SHP77 treated with DMSO at 0.1 percent for 48 hours (cell line): ENCODE measurements around the gene SIRT2.

Experiments
- DNase-seq: peaks from one replicate; lab custom pipeline; 2025; lab: John Stamatoyannopoulos, UW

Gene SIRT2

DNA sequence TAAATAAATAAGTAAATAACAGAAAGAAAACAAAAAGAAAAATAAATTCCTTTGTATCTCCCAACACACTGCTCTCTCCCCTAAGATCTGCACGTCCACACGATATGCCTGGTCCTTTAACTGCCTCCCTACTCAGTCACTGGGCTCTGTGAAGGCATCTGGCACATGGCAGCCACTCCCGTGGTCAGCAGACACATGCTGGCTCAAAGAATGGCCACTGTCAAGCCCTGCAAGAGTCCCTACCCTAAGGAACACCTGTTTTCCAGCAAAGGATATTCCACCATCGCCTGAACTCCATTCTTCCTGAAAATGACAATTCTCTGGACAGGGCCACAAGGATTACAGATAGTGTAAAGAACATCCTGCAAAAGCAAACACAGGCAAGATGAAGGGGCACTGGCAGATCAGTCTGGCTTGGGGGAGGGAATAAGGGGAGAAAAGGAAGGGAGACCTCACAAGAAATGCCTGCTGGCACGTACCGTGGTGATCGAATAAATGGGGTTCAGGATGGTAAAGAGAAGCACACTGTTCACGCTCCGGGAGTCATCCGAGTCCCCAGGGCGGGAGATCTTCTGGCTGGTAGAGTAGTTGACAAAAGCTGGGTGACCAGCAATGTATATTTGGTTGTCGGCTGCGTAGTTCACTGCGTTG, 53.9 kb downstream of the SIRT2 start:
- DNase-seq: no peak

DNA sequence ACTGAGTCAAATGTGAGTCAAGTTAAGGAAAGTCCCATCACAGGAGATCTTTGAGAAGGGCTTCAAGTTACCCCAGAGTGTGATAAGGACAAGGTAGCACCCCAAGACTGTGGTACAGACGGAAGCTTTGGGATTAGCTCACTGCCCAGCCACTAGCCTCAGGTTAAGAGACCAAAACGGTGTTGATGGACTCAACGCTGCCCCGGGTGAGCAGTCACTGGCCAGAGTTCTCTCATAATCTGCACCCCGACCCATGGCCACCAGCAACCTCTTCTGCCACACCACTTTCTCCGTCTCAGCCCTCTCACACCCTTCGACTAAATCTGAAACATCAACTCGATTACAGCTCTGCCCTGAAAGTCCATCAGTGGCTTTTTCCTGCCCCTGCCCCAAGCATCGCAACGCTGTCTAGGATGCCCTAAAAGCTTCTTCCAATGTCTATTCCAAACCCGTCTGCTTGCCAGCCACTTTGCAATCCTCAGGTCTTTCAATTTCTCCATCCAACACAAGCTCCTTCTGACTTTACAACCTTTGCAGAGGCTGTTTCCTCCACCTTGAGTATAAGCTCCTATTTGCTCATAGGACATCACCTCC, 55.2 kb downstream of the SIRT2 start:
- DNase-seq: no peak

DNA sequence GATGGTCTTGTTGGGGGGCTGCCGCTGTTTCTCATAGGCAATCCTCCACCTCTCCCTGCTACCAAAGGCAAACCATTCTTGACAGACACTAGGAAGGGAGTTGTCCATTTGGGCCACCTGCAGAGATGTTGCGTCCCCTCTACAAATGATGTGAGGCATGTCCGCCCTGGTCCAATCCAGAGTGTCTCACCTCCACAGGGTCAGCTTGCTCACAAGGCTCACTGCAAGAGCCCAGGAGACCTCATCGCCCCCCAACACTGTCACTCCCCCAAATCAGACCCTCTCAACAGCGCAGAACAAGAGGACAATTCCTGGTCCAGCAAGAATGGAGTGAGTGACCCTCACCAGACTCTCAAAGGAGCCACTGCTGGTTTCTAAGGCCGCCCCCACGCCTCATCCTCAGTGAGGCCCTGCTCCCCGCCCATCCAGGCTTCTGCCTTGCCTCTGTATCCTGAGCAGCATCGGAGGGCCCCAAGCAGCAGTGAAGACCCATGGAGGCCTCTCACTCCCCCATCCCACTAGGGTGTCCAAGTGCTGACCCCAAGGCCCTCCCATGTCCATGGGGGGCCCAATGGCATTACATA, 56.2 kb downstream of the SIRT2 start:
- no peak for DNase-seq

DNA sequence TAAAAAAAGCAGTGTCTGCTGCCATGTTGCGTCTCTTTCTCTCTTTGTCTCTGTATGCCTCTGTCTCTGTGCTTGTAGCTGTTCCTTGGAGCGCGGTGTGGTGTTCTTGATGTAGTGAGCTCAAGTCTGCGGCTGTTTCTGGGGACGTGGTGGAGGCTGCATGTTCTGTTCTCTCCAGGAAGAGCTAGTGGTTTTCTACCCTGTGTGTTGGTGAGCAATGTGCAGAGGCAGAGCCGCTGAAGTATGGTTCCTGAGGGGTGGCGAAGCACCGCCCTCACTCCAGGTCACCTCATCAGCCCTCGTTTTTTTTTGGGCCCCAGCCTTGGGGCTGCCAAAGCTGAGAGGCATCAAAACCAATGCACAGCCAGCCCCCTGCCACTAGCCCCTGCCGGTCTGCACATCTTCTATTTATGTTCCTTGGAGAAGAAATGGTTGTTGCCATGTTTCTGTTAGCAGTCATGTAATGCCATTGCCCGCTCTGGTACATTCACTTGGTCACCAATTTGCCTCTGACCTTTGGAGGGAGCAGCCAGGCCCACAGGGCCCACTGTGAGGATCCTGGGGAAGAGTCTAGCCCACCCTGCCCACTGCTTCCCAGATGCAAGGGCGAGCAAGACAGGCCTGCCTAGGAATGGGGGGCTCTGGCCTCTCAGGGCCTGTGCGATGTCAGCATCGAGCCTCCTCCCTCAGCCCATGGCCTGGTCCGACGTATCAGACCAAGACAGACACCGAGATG, 56.8 kb downstream of the SIRT2 start:
- no peak for DNase-seq

DNA sequence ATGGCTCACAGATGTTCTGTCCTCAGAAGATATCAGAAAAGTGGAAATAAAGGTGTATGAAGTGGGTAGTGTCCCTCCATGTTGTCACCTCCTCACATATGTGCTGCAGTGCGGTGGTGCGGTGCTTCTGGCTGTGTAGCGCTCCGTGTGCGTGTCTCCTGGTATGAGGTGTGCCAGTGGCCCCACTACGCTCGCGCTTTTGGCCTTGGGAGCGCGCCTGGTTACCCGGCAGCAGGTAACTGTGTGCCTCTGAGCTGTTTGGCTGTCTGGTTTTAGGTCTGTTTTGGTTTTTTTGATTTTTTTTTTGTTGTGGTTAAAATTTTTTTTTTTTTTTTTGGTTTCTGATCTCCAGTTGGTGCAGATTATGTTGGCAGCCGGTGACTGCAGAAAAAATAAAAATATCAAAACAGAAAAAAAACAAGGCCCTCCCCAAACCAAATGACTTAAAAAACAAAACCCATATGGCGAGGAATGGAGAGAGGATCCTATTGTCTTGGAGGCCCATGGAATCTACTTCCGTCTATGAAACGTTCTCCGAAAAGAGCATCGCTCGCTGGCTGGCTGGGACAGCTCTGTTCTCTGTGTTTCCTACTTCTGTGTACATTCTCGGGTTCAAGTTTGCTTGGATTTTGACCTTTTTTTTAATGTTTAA, 57.5 kb downstream of the SIRT2 start:
- no peak for DNase-seq

DNA sequence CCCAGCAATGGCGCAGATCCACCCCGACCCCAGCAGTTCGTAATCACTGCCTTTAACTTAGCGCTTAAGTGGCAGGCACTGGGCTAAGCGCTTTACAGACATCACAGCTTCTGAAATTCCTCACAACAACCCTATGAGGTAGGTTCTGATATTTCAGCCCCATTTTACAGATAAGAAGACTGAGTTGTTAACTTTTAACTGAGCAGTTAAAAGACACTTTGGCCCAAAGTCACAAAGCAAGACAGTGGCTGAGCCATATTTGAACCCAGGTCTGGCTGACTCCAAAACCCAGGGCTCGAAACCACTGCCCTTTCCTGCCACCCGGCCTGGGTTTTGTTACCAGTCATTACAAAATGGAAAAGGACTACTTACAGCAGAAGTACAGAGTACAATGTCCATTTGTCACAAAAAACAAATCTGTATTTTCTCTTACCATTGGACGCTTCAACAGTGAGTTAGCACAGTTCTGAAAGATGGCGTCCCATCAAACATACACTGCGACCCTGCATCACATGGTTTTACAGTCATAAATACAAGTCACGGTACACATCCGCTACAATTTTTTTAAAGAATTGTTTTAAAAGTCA, 58.1 kb downstream of the SIRT2 start:
- no peak for DNase-seq

DNA sequence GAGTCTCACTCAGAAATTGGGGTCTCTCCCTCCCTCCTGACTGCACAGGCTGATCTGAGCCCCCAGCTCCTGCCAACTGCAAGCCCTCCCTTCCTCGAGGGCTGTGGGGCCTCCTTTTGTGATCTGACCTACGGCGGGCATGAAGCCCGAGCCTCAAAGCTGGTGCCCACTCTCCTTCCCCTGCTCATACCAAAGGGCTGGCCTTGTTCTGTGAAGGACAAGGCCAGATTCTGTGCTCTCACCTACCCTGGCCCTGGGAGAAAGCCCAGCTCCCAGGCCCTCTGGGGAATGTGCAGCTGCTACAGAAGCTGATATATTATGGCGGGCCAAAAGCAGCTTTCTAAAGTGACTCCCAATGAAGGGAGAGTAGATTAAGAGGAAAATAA, 58.8 kb downstream of the SIRT2 start:
- no peak for DNase-seq

DNA sequence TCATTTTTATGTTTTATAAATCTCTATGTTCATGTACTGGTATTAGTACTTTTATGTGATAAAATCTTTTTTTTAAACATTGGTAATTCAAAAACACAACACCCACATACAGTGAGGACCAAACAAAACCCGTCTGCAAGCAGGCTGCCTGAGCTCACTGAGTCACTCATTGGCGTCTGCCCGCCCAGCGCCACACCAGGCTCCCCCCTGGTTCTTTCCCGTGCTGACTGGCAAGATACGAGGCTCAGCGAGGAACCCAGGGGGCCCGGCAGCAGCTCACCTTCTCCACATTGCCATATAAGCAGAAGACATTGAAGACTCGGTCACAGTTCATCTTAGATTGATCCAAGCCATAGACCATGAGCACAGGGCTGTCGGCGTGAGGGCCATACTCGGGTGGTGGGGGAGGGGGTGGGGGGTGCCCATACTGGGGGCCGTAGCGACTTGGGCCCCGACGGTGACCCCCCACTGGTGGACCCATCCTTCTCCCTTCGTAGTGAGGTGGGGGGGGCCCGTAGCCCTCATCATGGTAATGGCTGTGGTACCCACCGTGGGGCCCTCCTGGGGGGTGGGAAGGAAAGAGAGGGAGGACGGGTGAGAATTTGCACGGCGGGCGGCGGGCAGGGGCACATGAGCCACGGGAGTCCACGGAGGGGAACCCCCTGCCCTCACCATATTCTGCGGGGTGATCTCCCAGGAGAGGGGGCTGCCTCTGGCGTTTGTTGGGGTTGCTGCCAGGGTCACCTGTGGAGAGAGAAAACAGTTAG, 59.4 kb downstream of the SIRT2 start:
- DNase-seq: no peak

DNA sequence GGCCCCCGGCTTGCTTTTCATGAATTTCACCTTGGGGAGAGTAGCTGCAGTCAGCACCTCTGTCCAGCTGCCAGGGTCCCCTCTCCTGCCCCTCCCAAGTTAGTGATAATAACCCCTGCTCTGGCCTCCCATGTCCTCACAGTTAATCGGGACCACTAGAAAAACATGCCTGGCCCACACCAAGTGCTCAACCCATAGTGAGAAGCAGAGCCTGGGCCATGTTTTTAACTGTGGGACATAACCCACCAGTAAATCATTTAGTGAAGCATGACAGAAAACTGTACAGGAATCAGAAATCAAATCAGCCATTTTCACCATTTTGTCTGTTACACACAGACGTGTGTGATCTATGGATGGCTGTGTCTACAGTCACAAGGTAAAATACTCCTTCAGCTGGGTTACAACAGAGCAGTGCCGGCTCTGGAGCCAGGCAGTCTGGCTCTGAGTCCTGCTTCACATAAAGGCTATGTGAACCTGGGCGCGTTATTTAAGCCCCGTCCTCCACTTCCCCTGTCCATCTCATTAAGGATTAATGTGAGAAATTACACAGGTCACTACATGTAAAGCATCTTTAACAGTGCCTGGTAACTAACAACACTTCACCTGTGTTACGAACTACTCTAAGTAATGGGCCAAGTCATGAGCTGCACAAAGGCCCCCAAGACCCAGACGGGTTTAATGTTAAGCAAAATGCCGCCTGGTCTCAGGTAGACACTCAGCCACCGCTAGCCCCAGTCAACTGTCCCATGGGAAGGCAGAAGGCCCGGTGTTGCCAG, 60.2 kb downstream of the SIRT2 start:
- no peak for DNase-seq

DNA sequence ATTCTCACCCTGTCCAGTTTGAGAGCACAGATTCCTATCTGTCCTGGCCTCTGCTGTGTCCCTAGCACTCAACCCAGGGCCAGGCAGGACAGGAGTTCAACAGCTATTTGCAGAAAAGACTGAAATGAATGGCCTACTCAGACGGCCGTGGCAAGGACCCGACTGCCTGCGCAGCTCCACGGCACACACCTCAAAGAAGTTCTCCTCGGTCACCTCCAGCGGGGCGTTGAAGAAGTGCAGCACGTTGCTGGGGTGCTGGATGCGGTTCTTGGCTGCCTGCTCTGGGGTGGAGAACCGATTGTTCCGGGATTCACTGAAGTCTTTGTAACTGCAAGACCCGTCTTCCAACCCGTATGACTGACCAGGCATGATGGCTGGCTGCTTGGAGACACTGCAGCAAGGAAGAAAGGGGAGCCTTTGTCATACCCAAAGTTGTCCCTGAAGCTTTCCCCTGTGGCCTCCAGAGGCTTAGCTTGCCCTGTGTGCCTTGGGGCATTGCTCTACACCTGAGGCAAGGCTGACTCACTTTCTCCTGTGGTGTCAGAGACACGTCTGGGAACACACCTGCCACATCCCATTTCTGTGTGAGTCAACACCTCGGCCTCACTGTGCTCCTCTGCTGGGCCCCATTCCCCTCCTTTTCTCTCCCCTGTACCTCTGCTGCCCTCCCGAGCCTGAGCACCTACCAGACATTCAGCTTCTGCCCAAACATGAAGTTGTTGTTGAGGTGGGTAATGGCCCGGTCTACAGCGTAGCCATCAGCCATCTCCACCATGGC, 61.0 kb downstream of the SIRT2 start:
- DNase-seq: no peak

DNA sequence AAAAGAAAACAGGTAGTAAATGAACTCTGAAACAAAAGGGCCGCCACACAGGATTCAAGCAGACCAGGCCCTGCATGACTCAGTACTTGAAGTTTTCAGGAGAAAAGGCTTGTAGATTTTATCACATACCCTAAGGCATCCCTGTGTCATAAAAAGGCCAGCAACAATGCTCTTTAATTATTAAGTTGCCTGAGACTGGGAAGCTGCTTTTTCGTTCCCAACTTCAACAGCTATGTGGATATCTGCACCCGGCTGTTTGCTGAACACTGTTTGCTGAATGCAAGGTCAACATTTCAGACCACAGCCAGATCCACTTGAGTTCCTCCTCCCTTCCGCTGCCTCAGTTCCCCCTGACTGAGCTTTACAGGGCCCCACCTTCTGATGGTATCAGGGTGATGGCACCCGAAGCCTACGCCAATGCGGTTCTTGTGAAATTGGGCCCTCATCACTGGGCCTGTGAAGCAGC, 61.7 kb downstream of the SIRT2 start:
- DNase-seq: no peak

DNA sequence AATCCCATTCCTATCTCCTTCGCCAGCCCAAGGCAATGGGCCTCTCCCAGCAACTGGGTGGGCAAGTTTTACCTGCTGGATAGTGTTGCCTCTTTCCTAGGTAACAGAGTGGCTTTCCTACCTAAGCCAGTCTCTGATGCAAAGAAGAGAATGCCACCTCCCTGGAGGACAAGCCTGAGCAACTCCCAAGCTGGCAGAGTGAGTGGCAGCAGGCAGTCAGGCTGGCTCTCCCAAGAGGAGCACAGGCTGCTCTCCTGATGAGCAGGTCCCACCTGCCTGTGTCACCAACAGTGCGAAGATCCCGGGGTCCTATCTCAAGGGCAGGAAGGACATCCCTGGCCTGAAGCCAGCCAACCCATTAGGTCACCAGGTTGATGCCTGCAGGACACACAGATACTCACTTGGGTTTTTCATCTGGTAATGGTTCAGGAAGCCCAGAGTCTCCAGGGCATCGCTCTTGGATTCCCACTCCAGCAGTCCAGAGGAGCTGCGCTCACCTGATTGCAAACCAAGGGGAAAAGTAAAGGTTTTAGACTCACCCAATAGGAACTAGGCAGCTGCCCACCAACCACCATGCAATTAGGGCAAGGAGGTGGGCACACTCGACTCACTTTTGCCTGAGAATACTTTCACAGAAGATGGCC, 62.3 kb downstream of the SIRT2 start:
- DNase-seq: no peak

DNA sequence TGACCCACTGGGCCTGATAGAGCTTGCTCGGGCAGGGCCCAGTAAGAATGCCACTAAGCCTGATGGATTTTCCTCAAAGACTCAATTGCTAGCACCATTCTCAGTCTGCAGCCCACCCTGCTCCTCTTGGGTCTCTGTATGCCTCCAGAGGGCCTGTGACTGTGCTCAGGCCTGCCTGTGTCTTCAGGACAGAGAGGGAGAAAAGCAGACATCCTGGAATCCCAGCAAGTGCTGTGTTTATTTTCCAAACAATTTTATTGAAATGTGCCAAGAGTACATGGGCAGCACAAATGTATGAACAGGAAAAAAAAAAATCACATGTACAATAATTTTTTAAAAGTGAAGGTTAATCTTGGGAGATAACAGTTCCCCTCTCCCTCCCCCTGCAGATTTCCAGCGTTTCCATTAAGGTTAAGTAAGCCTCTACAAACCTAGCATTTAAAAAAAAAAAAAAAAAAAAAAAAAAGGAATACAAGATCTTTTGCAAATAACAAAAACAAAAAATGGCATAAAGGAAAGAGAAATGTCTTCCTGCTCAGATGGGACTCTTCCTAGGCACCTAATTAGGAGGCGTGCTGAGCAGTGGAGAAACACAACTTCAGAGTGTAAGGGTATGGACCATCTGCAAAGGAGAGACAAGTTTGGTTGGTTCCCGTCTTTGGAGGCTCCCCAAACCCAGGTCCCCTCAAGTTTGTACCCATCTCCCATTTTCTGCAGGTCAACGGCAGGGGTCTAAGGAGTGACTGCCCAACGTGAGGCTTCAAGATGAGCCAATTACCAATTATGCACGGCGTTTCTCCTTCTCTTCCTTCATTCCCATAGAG, 63.0 kb downstream of the SIRT2 start:
- DNase-seq: no peak

DNA sequence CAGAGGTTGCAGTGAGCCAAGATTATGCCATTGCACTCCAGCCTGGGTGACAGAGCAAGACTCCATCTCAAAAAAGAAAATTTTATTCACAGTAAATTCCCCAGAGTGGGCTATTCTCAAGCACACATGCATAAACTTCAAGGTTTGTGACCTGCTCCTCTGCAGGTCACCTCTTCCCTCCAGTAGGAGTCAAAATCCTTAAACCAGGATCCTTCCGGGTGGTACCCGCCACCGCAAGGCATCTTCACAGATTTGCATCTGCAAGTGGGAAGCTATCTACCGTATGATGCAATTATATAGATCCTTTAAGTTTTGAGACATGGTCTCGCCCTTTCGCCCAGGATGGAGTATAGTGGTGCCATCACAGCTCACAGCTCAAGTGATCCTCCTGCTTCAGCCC, 64.8 kb downstream of the SIRT2 start:
- no peak for DNase-seq

DNA sequence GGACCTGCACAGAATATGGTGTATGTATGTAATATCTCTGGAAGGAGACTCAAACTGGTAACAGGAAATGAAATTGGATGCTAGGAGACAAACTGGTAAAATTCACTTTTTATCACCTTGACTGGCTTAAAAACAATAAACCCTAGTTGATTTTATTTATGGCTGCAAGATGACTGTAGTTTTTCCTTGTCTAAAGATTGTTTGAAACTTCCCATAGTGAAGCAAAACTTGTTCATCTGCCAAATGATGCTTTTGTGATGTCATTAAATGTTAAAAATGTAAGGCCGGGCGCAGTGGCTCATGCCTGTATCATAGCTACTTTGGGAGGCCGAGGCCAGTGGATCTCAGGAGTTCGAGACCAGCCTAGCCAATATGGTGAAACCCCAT, 65.3 kb downstream of the SIRT2 start:
- DNase-seq: no peak

DNA sequence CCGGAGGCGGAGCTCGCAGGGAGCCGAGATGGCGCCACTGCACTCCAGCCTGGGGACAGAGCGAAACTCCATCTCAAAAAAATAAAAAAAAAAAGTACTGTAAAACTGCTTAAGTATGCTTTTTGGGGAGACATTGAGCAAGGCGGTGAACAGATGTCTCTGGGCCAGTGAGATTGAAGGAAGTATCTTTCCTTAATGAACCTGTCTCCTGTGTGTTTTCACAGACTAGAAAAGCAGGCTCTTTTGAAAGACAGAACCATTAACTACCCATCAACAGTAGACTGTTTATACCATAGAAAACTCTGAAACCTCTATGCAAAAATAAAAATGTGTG, 66.4 kb downstream of the SIRT2 start:
- DNase-seq: no peak

DNA sequence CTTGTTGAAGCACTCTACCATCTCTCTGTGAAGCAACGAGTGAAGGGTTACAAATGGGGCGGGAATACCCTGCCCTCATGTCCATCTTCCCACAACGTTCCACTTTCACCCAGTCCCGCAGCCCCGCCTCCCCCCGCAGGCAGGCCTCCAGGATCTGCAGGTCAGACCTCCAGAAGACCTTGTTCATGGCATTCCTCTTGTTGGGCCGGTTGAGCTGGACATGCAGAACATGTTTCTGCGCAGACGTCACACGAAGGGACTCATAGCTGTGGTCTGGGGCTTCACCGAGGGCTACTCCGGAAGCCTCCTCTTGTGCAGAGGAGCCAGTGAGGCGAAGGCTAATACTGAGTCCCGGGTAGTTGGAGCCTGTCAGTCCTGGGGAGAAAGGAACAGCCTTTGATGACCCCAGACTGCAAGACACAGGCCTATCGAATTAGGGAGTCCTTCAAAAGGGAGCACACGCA, 68.2 kb downstream of the SIRT2 start:
- peak; percentile 50 for DNase-seq

DNA sequence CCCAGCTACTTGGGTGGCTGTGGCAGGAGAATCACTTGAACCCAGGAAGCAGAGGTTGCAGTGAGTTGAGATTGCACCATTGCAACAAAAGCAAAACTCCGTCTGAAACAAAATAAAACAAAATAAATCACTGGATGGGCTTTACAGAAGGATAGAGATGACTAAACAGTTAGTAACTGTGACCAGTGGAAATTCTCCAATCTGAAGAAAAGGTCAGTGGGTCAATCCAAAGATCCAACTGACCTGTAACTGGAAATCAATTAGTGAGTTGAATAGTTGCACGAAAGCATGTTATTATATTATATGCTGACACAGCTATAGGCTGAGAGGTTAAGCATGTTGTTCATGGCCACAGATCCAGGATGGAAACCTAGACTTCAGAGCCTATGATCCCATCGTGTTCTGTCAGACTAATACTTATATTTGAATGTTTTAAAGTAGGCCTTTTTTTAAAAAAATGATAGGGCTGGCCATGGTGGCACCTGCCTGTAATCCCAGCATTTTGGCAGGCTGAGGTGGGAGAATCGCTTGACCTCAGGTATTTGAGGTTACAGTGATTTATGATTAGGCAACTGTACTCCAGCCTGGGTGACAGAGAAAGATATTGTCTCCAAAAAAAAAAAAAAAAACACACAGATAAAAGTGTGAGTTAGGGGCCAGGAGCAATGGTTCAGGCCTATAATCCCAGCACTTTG, 69.2 kb downstream of the SIRT2 start:
- DNase-seq: no peak
